ENCODE data around the gene PRXL2B.

PRXL2B gene

GRCh38 chr1:2589431-2590232 is 3.1 kb downstream of the PRXL2B start:
- DNase-seq (ENCODE audit: low spot score) = peak; percentile 51
- ATAC-seq (ENCODE audit: low read depth) = no peak
- Histone ChIP-seq H3K27ac (ENCODE audit: poor library complexity, severe bottlenecking) (no peak overlapping the region), H3K4me1 (ENCODE audit: insufficient read depth, poor library complexity, severe bottlenecking) (no peaks in the 10 kb centered on the region), H3K36me3 (ENCODE audit: low read depth) (no peaks in the 10 kb centered on the region), H3K27me3 (ENCODE audit: insufficient read depth, poor library complexity, severe bottlenecking) (no peaks in the 10 kb centered on the region), H3K9me3 (ENCODE audit: severe bottlenecking) (no peaks in the 10 kb centered on the region), H3K4me3 (ENCODE audit: severe bottlenecking) (no peak overlapping the region)
- no peak for TF ChIP-seq CTCF (IDR thresholded peaks at IDR 0.05; ENCODE audit: poor library complexity, severe bottlenecking)

- TF ChIP-seq CTCF (IDR thresholded peaks at IDR 0.05; ENCODE audit: poor library complexity, severe bottlenecking) = no peak
- H3K36me3 ChIP-seq (ENCODE audit: low read depth) = no peaks in the 10 kb centered on the region
- H3K4me1 ChIP-seq (ENCODE audit: insufficient read depth, poor library complexity, severe bottlenecking) = no peaks in the 10 kb centered on the region
- H3K27ac ChIP-seq (ENCODE audit: poor library complexity, severe bottlenecking) = no peak overlapping the region
- no peaks in the 10 kb centered on the region for H3K27me3 ChIP-seq (ENCODE audit: insufficient read depth, poor library complexity, severe bottlenecking)
- ATAC-seq (ENCODE audit: low read depth) (no peak), DNase-seq (ENCODE audit: low spot score) (peak; percentile 59)
- H3K9me3 ChIP-seq (ENCODE audit: severe bottlenecking) = no peaks in the 10 kb centered on the region
- no peak overlapping the region for H3K4me3 ChIP-seq (ENCODE audit: severe bottlenecking)
Measured at GRCh38 chr1:2590233-2591141, 3.9 kb downstream of the PRXL2B start.

GRCh38 chr1:2591233-2591580 is 4.6 kb downstream of the PRXL2B start:
- Histone ChIP-seq H3K9me3 (ENCODE audit: severe bottlenecking) (no peaks in the 10 kb centered on the region), H3K4me1 (ENCODE audit: insufficient read depth, poor library complexity, severe bottlenecking) (no peaks in the 10 kb centered on the region), H3K27ac (ENCODE audit: poor library complexity, severe bottlenecking) (no peak overlapping the region), H3K36me3 (ENCODE audit: low read depth) (no peaks in the 10 kb centered on the region), H3K27me3 (ENCODE audit: insufficient read depth, poor library complexity, severe bottlenecking) (no peaks in the 10 kb centered on the region), H3K4me3 (ENCODE audit: severe bottlenecking) (no peak overlapping the region)
- DNase-seq (ENCODE audit: low spot score) (no peak), ATAC-seq (ENCODE audit: low read depth) (no peak)
- TF ChIP-seq CTCF (IDR thresholded peaks at IDR 0.05; ENCODE audit: poor library complexity, severe bottlenecking) = no peak

GRCh38 chr1:2591581-2592261 is 5.1 kb downstream of the PRXL2B start:
- DNase-seq (ENCODE audit: low spot score) (no peak), ATAC-seq (ENCODE audit: low read depth) (no peak)
- no peaks in the 10 kb centered on the region for H3K9me3 ChIP-seq (ENCODE audit: severe bottlenecking)
- no peak overlapping the region for H3K27ac ChIP-seq (ENCODE audit: poor library complexity, severe bottlenecking)
- H3K27me3 ChIP-seq (ENCODE audit: insufficient read depth, poor library complexity, severe bottlenecking) = no peaks in the 10 kb centered on the region
- H3K4me1 ChIP-seq (ENCODE audit: insufficient read depth, poor library complexity, severe bottlenecking) = no peaks in the 10 kb centered on the region
- no peaks in the 10 kb centered on the region for H3K36me3 ChIP-seq (ENCODE audit: low read depth)
- no peak overlapping the region for H3K4me3 ChIP-seq (ENCODE audit: severe bottlenecking)
- TF ChIP-seq CTCF (IDR thresholded peaks at IDR 0.05; ENCODE audit: poor library complexity, severe bottlenecking) = no peak
